Embryonic facial prominence (tissue), 1 donor: ENCODE data around the gene IZUMO1R.
"Not testable (repeated sequence)": the region's sequence is repeated elsewhere in the genome, so short reads cannot be mapped to it uniquely, and the experiment has no call there.

ENCODE experiments used
- DNase-seq: peaks from one replicate; pipeline ENCODE4 v3.0.0-alpha.2; 2016; ENCODE audit errors: extremely low spot score

Gene IZUMO1R

DNA sequence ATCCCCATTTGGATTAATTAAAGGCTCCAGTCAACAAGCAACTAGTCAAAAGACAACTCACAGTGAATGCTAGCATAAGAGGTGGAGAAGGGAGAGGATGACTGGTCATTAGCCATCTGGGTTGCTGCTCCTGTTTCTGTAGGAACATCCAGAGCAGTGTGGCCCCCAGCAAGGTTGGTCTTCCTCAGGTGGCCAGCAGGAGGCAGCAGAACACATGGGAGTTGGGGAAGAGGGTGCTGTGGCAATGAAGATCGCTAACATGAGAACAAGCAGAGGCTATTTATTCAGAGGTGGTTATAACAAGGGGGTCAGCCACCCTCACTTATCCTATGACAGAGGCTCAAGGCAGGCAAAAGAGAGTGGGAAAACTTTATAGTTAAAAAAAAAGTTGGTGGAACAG is 21.3 kb downstream of the IZUMO1R start:
- no peak for DNase-seq

DNA sequence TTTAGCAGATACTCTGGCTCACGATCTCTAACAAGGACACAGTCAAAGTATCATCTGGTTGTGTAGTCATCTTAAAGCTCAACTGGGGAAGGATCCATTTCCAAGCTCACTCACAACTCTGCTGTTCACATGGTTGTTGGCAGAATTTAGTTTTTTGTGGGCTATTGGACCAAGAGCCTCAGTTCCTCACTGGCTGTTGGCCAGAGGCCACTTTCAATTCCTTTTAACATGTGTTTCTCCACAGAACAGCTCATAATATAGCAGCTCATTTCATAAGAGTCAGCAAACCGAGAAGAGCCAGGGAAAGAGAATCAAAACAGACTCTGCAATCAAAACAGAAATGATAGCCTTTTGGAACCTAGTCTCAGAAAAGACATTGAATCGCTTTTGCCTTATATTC is 22.6 kb downstream of the IZUMO1R start:
- DNase-seq: no peak

DNA sequence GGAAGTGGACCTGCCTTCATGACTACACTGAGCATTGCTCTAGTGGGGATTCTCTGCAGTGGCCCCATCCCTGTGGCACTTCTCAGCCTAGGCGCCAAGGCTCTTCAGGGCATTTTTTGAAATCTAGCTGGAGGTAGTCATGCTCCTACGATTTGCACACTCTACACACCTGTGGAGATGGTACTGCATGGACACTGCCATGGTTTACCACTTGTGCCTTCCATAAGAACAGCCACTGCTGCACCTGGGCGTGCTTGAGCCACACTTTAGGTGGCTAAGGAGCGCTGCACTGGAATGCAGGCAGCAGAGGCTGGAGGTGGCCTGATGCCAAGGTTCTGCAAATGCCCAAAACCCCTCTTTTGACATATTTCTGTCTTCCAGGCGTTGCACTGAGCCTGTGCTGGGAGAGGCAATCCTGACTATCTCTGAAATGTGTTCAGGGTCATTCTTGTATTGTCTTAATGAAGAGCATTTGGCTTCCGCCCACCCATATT is 24.3 kb downstream of the IZUMO1R start:
- DNase-seq: no peak

DNA sequence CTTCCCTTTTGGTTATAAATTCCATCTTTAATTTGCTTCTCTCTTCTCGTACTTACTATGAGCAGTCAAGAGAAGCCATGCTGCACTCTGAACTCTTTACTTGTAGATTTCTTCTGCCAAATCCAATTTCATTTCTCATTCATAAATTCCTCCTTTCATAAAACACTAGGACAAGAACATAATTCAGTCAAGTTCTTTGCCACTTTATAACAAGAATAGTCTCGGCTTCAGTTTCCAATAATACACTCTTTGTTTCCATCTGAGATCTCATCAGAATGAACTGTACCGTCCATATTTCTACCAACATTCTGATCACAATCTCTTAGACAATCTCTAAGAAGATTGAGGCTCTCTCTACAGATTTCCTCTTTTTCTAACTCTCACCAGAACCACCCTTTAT is 25.1 kb downstream of the IZUMO1R start:
- DNase-seq: no peak

DNA sequence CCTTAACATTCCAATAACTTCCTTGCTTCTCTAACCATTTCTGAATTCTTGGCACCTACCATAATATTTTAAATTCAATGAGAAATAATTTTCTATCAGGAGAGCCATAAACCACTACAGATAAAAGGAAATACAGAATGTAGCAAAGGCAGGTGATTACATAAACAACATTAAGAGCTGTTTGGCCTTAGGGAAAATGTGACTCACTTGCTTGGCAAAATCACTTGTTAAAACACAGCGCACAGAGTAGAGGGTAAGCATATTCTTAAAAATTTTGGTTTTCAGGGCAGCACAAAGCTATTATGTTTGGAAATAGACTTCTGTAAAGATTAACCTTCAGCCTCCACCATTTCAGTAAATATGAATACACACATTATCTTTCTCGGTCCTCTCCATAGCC is 26.4 kb downstream of the IZUMO1R start:
- DNase-seq: no peak

GRCh38 chr11:94332814-94333213 is 28.4 kb downstream of the IZUMO1R start:
- no peak for DNase-seq

DNA sequence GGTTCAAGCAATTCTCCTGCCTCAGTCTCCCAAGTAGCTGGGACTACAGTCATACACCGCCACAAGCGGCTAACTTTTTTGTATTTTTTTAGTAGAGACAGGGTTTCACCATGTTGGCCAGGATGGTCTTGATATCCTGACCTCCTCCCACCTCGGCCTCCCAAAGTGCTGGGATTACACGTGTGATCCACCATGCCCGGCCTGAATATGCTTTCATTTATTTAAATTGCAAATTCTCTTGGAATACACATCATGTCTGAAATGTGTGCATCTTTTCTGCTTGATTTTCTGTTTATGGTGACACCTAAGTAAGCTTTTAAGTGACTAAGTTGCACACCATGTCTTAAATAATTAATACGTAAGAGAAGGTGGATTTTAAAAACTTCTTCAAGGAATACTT is 31.7 kb downstream of the IZUMO1R start:
- no peak for DNase-seq

- DNase-seq: no peak
Observed at GRCh38 chr11:94338651-94339050, 34.3 kb downstream of the IZUMO1R start.

DNA sequence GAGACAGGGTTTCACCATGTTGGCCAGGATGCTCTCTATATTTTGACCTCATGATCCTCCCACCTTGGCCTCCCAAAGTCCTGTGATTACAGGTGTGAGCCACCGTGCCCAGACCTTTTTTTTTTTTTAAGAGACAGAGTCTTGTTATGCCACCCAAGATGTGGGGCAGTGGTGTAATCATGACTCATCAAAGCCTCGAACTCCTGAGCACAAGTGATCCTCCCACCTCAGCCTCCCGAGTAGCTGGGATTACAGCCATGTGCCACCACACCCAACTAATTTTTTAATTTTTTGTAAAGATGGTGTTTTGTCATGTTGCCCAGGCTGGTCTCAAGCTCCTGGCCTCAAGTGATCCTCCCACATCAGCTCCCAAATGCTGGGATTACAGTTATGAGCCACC is 37.9 kb downstream of the IZUMO1R start:
- DNase-seq: no peak

- no peak for DNase-seq
Observed at GRCh38 chr11:94343495-94343894, 39.1 kb downstream of the IZUMO1R start.

DNA sequence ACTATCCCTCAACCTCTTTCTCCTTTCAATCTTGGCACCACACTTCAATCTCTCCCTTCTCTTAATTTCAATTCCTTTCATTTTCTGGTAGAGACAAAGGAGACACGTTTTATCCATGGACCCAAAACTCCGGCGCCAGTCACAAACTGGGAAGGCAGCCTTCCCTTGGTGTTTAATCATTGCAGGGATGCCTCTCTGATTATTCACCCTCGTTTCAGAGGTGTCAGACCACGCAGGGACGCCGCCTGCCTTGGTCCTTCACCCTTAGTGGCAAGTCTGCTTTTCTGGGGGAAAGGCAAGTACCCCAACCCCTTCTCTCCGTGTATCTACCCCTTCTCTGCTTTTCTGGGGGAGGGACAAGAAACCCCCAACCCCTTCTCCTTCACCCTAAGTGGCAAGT is 41.9 kb downstream of the IZUMO1R start:
- DNase-seq: not testable (repeated sequence)

- DNase-seq: not testable (repeated sequence)
Observed at GRCh38 chr11:94350850-94351563, 46.6 kb downstream of the IZUMO1R start.
